HG03196 (cell line): ENCODE results near the gene BTF3.
"Not testable (repeated sequence)": the region's sequence is repeated elsewhere in the genome, so short reads cannot be mapped to it uniquely, and the experiment has no call there.

Experiments used
- ATAC-seq: cut with Tn5 transposase; IDR thresholded peaks from one replicate; pipeline ENCODE4 v1.9.1; 2021; ENCODE audit not compliant: unreplicated experiment

Gene BTF3

GRCh38 chr5:73498057-73498992, at the start of gene BTF3:
Gene BTF3 (plus strand): TSS chr5:73498442. CDS start chr5:73498668, 226 bp downstream.
- ATAC-seq, result peak; percentile 97

- no peak for ATAC-seq
These were observed 49.6 kb upstream of the BTF3 start, which contains the start of gene FOXD1 for GRCh38 chr5:73448463-73449136. Gene FOXD1 (minus strand): TSS chr5:73448777. CDS start chr5:73448362, 415 bp downstream.

GRCh38 chr5:73450137-73450536, 48.1 kb upstream of the BTF3 start:
- ATAC-seq, result no peak

GRCh38 chr5:73450672-73451223, 47.5 kb upstream of the BTF3 start:
- ATAC-seq, result no peak

- ATAC-seq, result no peak
These were observed 46.8 kb upstream of the BTF3 start for GRCh38 chr5:73451224-73452130.

- no peak for ATAC-seq
These were observed 46.0 kb upstream of the BTF3 start for GRCh38 chr5:73452215-73452614.

GRCh38 chr5:73454379-73455036, 43.7 kb upstream of the BTF3 start:
- ATAC-seq, result no peak

GRCh38 chr5:73456462-73456861, 41.8 kb upstream of the BTF3 start:
- not testable (repeated sequence) for ATAC-seq

GRCh38 chr5:73459366-73459765, 38.9 kb upstream of the BTF3 start:
- no peak for ATAC-seq

GRCh38 chr5:73460133-73460532, 38.1 kb upstream of the BTF3 start:
- no peak for ATAC-seq

GRCh38 chr5:73464016-73464745, 34.1 kb upstream of the BTF3 start:
- no peak for ATAC-seq

- ATAC-seq, result not testable (repeated sequence)
These were observed 29.6 kb upstream of the BTF3 start for GRCh38 chr5:73468638-73469037.

GRCh38 chr5:73469878-73470277, 28.4 kb upstream of the BTF3 start:
- no peak for ATAC-seq

- ATAC-seq, result no peak
These were observed 26.6 kb upstream of the BTF3 start for GRCh38 chr5:73471654-73472053.

- ATAC-seq, result no peak
These were observed 26.1 kb upstream of the BTF3 start for GRCh38 chr5:73472116-73472515.

- no peak for ATAC-seq
These were observed 17.7 kb upstream of the BTF3 start for GRCh38 chr5:73480500-73480899.

GRCh38 chr5:73482383-73483136, 15.7 kb upstream of the BTF3 start:
- ATAC-seq, result no peak

- no peak for ATAC-seq
These were observed 14.6 kb upstream of the BTF3 start for GRCh38 chr5:73483676-73484075.

GRCh38 chr5:73484511-73484910, 13.7 kb upstream of the BTF3 start:
- ATAC-seq, result no peak
